ENCODE results near the gene TRAP1. TPM values are rescaled to one million over a fixed set of nuclear protein-coding genes. Genes with fewer than 3 reads are reported as not detected.

TRAP1 gene
- total RNA-seq, 2 experiments from 2014 or later: 68.0 to 75.9 TPM

- no peak for TF ChIP-seq CTCF (IDR thresholded peaks at IDR 0.05)
- Mint-ChIP-seq H3K36me3 (ENCODE audit: low read depth) (peaks cover 46% of the 10 kb centered on the region), H3K9me3 (no peaks in the 10 kb centered on the region), H3K4me1 (ENCODE audit: low read depth) (peaks cover 5% of the 10 kb centered on the region), H3K27me3 (no peaks in the 10 kb centered on the region), H3K27ac (no peak overlapping the region), H3K4me3 (no peak overlapping the region)
- H3K4me1 ChIP-seq (ENCODE audit: insufficient read depth, low read length): peaks cover 3% of the 10 kb centered on the region
- H3K9me3 ChIP-seq (ENCODE audit: control insufficient read depth in 1 of 2, insufficient read depth in 1 of 2, low read length in 2 of 2): no peaks in the 10 kb centered on the region
- no peak overlapping the region for H3K27ac ChIP-seq (ENCODE audit: low read depth in 1 of 2, low read length in 2 of 2)
- no peaks in the 10 kb centered on the region for H3K27me3 ChIP-seq (ENCODE audit: control insufficient read depth in 1 of 2, insufficient read depth in 2 of 2, low read length in 2 of 2)
- ATAC-seq (ENCODE audit: poor library complexity) (no peak), DNase-seq (no peak)
- CTCF ChIA-PET: no interaction called here
- intact Hi-C loops (cut with DNase I, micrococcal nuclease): no loop called here
- H3K36me3 ChIP-seq (ENCODE audit: insufficient read depth, low read length): peaks cover 60% of the 10 kb centered on the region
- POLR2A ChIA-PET: no interaction called here
- H3K4me3 ChIP-seq (ENCODE audit: low read length): no peak overlapping the region
Measured at GRCh38 chr16:3655396-3656159, 61.7 kb downstream of the TRAP1 start.

GRCh38 chr16:3655030-3655395 lies 62.3 kb downstream of the TRAP1 start:
- Mint-ChIP-seq H3K4me1 (ENCODE audit: low read depth) (peaks cover 5% of the 10 kb centered on the region), H3K9me3 (no peaks in the 10 kb centered on the region), H3K4me3 (no peak overlapping the region), H3K27me3 (no peaks in the 10 kb centered on the region), H3K36me3 (ENCODE audit: low read depth) (peaks cover 41% of the 10 kb centered on the region), H3K27ac (no peak overlapping the region)
- CTCF ChIA-PET: no interaction called here
- DNase-seq (no peak), ATAC-seq (ENCODE audit: poor library complexity) (no peak)
- intact Hi-C loops (cut with DNase I, micrococcal nuclease): no loop called here
- no peak overlapping the region for H3K4me3 ChIP-seq (ENCODE audit: low read length)
- H3K9me3 ChIP-seq (ENCODE audit: control insufficient read depth in 1 of 2, insufficient read depth in 1 of 2, low read length in 2 of 2): no peaks in the 10 kb centered on the region
- H3K27ac ChIP-seq (ENCODE audit: low read depth in 1 of 2, low read length in 2 of 2): no peak overlapping the region
- H3K36me3 ChIP-seq (ENCODE audit: insufficient read depth, low read length): peaks cover 54% of the 10 kb centered on the region
- peaks cover 3% of the 10 kb centered on the region for H3K4me1 ChIP-seq (ENCODE audit: insufficient read depth, low read length)
- TF ChIP-seq CTCF (IDR thresholded peaks at IDR 0.05): no peak
- POLR2A ChIA-PET: no interaction called here
- no peaks in the 10 kb centered on the region for H3K27me3 ChIP-seq (ENCODE audit: control insufficient read depth in 1 of 2, insufficient read depth in 2 of 2, low read length in 2 of 2)

DNA sequence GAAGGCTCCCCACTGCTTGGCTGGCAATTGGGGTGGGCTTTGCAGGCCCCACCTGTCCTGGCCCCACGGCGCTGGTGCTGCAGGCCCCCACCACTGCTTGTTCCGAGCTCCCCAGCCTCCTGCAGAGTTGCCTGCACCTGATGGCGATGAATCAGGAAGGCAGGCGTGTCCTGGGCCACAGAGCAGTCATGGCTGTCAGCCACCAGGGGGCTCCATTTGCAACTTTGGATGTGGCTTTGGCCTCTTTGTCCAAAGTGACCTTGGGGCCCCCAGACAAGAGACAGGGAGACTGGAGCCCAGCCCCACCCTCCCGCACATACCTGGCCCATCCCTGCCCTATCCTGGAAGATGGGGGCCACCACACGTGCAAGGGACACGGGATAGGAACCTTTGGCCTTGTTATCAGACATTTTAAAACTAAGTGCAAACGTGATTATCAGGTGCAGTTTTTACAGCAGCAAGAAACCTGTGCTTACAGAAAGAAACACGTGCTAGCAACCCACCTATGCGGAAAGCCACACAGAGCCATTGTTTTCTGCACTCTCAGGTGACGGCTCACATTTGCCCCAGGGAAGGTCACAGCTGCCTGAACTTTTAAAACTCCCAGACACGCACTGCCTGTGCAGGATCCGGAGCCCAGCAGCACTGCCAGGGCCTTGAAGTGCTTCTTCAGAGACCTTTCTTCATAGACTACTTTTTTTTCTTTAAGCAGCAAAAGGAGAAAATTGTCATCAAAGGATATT lies 62.9 kb downstream of the TRAP1 start, which contains the start of gene DNASE1:
Gene DNASE1 (plus strand): TSS at position 443 of the 743 bp plus-strand sequence. CDS start 683 bp downstream, outside the sequence.
- intact Hi-C loops (cut with DNase I, micrococcal nuclease): no loop called here
- Mint-ChIP-seq H3K36me3 (ENCODE audit: low read depth) (peaks cover 35% of the 10 kb centered on the region), H3K4me1 (ENCODE audit: low read depth) (peaks cover 5% of the 10 kb centered on the region), H3K4me3 (no peak within 1 kb of the TSS), H3K27me3 (no peaks in the 10 kb centered on the region), H3K27ac (peak within 1 kb of the TSS; percentile 55), H3K9me3 (no peaks in the 10 kb centered on the region)
- no peaks in the 10 kb centered on the region for H3K9me3 ChIP-seq (ENCODE audit: control insufficient read depth in 1 of 2, insufficient read depth in 1 of 2, low read length in 2 of 2)
- peak; percentile 19 to 74 (median 40) for DNase-seq
- peaks cover 3% of the 10 kb centered on the region for H3K4me1 ChIP-seq (ENCODE audit: insufficient read depth, low read length)
- no peaks in the 10 kb centered on the region for H3K27me3 ChIP-seq (ENCODE audit: control insufficient read depth in 1 of 2, insufficient read depth in 2 of 2, low read length in 2 of 2)
- H3K27ac ChIP-seq (ENCODE audit: low read depth in 1 of 2, low read length in 2 of 2): no peak within 1 kb of the TSS
- ChIA-PET CTCF (no interaction called here), POLR2A (no interaction called here)
- no peak within 1 kb of the TSS for H3K4me3 ChIP-seq (ENCODE audit: low read length)
- peak; percentile 77 for ATAC-seq (ENCODE audit: poor library complexity)
- peaks cover 50% of the 10 kb centered on the region for H3K36me3 ChIP-seq (ENCODE audit: insufficient read depth, low read length)
- TF ChIP-seq CTCF (IDR thresholded peaks at IDR 0.05): peak; percentile 71

Data from CD4-positive, alpha-beta T cell (primary cell).